ENCODE data around the gene ZNF492.
"Not testable (repeated sequence)": the region's sequence is repeated elsewhere in the genome, so short reads cannot be mapped to it uniquely, and the experiment has no call there.

The ZNF492 gene

GRCh38 chr19:22625266-22626035 lies 8.7 kb upstream of the ZNF492 start:
- H3K9ac ChIP-seq = no peak overlapping the region
- H3K27me3 ChIP-seq (ENCODE audit: insufficient read depth, low read depth) = no peaks in the 10 kb centered on the region
- no peaks in the 10 kb centered on the region for H4K20me1 ChIP-seq (ENCODE audit: insufficient read depth)
- H3K4me3 ChIP-seq (IDR thresholded peaks at IDR 0.05; ENCODE audit: insufficient read depth, low read depth, low read length) = no peak overlapping the region
- H3K79me2 ChIP-seq (ENCODE audit: insufficient read depth, low read depth) = no peaks in the 10 kb centered on the region
- H3K27ac ChIP-seq = no peak overlapping the region
- TF ChIP-seq CTCF (conservative IDR thresholded peaks at IDR 0.05; ENCODE audit: low read depth, low read length) = no peak
- no peak overlapping the region for H3K4me2 ChIP-seq
- H3K4me1 ChIP-seq (ENCODE audit: low read depth, poor library complexity, severe bottlenecking) = no peaks in the 10 kb centered on the region
- H2AFZ ChIP-seq (ENCODE audit: low read depth) = no peak overlapping the region
- no peaks in the 10 kb centered on the region for H3K36me3 ChIP-seq (ENCODE audit: insufficient read depth)

- Histone ChIP-seq H3K27me3 (ENCODE audit: insufficient read depth, low read depth) (no peaks in the 10 kb centered on the region), H3K79me2 (ENCODE audit: insufficient read depth, low read depth) (no peaks in the 10 kb centered on the region), H3K27ac (no peak overlapping the region), H4K20me1 (ENCODE audit: insufficient read depth) (no peaks in the 10 kb centered on the region), H3K36me3 (ENCODE audit: insufficient read depth) (no peaks in the 10 kb centered on the region), H3K4me1 (ENCODE audit: low read depth, poor library complexity, severe bottlenecking) (no peaks in the 10 kb centered on the region), H3K4me3 (IDR thresholded peaks at IDR 0.05; ENCODE audit: insufficient read depth, low read depth, low read length) (no peak overlapping the region), H2AFZ (ENCODE audit: low read depth) (no peak overlapping the region), H3K9ac (no peak overlapping the region), H3K4me2 (no peak overlapping the region)
- TF ChIP-seq CTCF (conservative IDR thresholded peaks at IDR 0.05; ENCODE audit: low read depth, low read length) = no peak
Observed at GRCh38 chr19:22627526-22627925, 6.6 kb upstream of the ZNF492 start.

GRCh38 chr19:22628401-22628800 lies 5.7 kb upstream of the ZNF492 start:
- H2AFZ ChIP-seq (ENCODE audit: low read depth) = no peak overlapping the region
- H3K36me3 ChIP-seq (ENCODE audit: insufficient read depth) = no peaks in the 10 kb centered on the region
- no peaks in the 10 kb centered on the region for H3K79me2 ChIP-seq (ENCODE audit: insufficient read depth, low read depth)
- no peak overlapping the region for H3K9ac ChIP-seq
- no peaks in the 10 kb centered on the region for H3K27me3 ChIP-seq (ENCODE audit: insufficient read depth, low read depth)
- no peak for TF ChIP-seq CTCF (conservative IDR thresholded peaks at IDR 0.05; ENCODE audit: low read depth, low read length)
- H4K20me1 ChIP-seq (ENCODE audit: insufficient read depth) = no peaks in the 10 kb centered on the region
- no peak overlapping the region for H3K27ac ChIP-seq
- no peaks in the 10 kb centered on the region for H3K4me1 ChIP-seq (ENCODE audit: low read depth, poor library complexity, severe bottlenecking)
- no peak overlapping the region for H3K4me2 ChIP-seq
- no peak overlapping the region for H3K4me3 ChIP-seq (IDR thresholded peaks at IDR 0.05; ENCODE audit: insufficient read depth, low read depth, low read length)

- no peak for TF ChIP-seq CTCF (conservative IDR thresholded peaks at IDR 0.05; ENCODE audit: low read depth, low read length)
- H4K20me1 ChIP-seq (ENCODE audit: insufficient read depth) = no peaks in the 10 kb centered on the region
- no peak overlapping the region for H3K4me3 ChIP-seq (IDR thresholded peaks at IDR 0.05; ENCODE audit: insufficient read depth, low read depth, low read length)
- no peaks in the 10 kb centered on the region for H3K79me2 ChIP-seq (ENCODE audit: insufficient read depth, low read depth)
- no peak overlapping the region for H3K9ac ChIP-seq
- H3K27me3 ChIP-seq (ENCODE audit: insufficient read depth, low read depth) = no peaks in the 10 kb centered on the region
- no peak overlapping the region for H3K27ac ChIP-seq
- no peaks in the 10 kb centered on the region for H3K4me1 ChIP-seq (ENCODE audit: low read depth, poor library complexity, severe bottlenecking)
- no peaks in the 10 kb centered on the region for H3K36me3 ChIP-seq (ENCODE audit: insufficient read depth)
- H2AFZ ChIP-seq (ENCODE audit: low read depth) = no peak overlapping the region
- no peak overlapping the region for H3K4me2 ChIP-seq
Observed at GRCh38 chr19:22634450-22634827, 315 bp downstream of the ZNF492 start.

- not testable (repeated sequence) for H3K4me3 ChIP-seq (IDR thresholded peaks at IDR 0.05; ENCODE audit: insufficient read depth, low read depth, low read length)
Observed at GRCh38 chr19:22685493-22685892, 51.4 kb downstream of the ZNF492 start.

GRCh38 chr19:22702661-22703060 lies 68.5 kb downstream of the ZNF492 start:
- not testable (repeated sequence) for H3K4me1 ChIP-seq (ENCODE audit: low read depth, poor library complexity, severe bottlenecking); H3K27ac ChIP-seq; H2AFZ ChIP-seq (ENCODE audit: low read depth); H3K9ac ChIP-seq; H4K20me1 ChIP-seq (ENCODE audit: insufficient read depth); H3K4me2 ChIP-seq; H3K79me2 ChIP-seq (ENCODE audit: insufficient read depth, low read depth); H3K27me3 ChIP-seq (ENCODE audit: insufficient read depth, low read depth); H3K36me3 ChIP-seq (ENCODE audit: insufficient read depth); H3K4me3 ChIP-seq (IDR thresholded peaks at IDR 0.05; ENCODE audit: insufficient read depth, low read depth, low read length)

More at GRCh38 chr19:22685493-22685892, 51.4 kb downstream of the ZNF492 start:
- H3K4me2 ChIP-seq; H4K20me1 ChIP-seq (ENCODE audit: insufficient read depth); H2AFZ ChIP-seq (ENCODE audit: low read depth); H3K36me3 ChIP-seq (ENCODE audit: insufficient read depth); H3K27me3 ChIP-seq (ENCODE audit: insufficient read depth, low read depth); H3K9ac ChIP-seq; H3K79me2 ChIP-seq (ENCODE audit: insufficient read depth, low read depth); H3K27ac ChIP-seq; H3K4me1 ChIP-seq (ENCODE audit: low read depth, poor library complexity, severe bottlenecking): not testable (repeated sequence)

- H3K36me3 ChIP-seq (ENCODE audit: insufficient read depth); H4K20me1 ChIP-seq (ENCODE audit: insufficient read depth); H3K27ac ChIP-seq; H3K27me3 ChIP-seq (ENCODE audit: insufficient read depth, low read depth); H3K79me2 ChIP-seq (ENCODE audit: insufficient read depth, low read depth); H3K9ac ChIP-seq; H3K4me3 ChIP-seq (IDR thresholded peaks at IDR 0.05; ENCODE audit: insufficient read depth, low read depth, low read length); H3K4me1 ChIP-seq (ENCODE audit: low read depth, poor library complexity, severe bottlenecking); H3K4me2 ChIP-seq; H2AFZ ChIP-seq (ENCODE audit: low read depth): not testable (repeated sequence)
Observed at GRCh38 chr19:22703096-22703495, 69.0 kb downstream of the ZNF492 start.
